ENCODE results near the gene TBC1D1. TPM values are rescaled to one million over a fixed set of nuclear protein-coding genes. Genes with fewer than 3 reads are reported as not detected.

Gene TBC1D1
- total RNA-seq, 1 donor from 2014 or later, result 54.5 TPM

GRCh38 chr4:38115601-38116000 is 224.7 kb downstream of the TBC1D1 start:
- H3K9me3 Mint-ChIP-seq (ENCODE audit: unreplicated experiment), result peaks cover 4% of the 10 kb centered on the region
- Histone ChIP-seq H3K4me1 (ENCODE audit: insufficient read depth, low read length) (peaks cover 15% of the 10 kb centered on the region), H3K27ac (ENCODE audit: low read depth, low read length) (no peak overlapping the region), H3K4me2 (ENCODE audit: low read length) (no peak overlapping the region), H3K27me3 (ENCODE audit: insufficient read depth, low read length) (no peaks in the 10 kb centered on the region), H3K9me3 (ENCODE audit: insufficient read depth, low read depth, low read length) (no peaks in the 10 kb centered on the region), H4K20me1 (ENCODE audit: insufficient read depth, low read length) (no peaks in the 10 kb centered on the region), H3K79me2 (ENCODE audit: insufficient read depth, low read length) (no peaks in the 10 kb centered on the region), H3K4me3 (ENCODE audit: insufficient read depth, low read depth, low read length) (no peak overlapping the region), H3K9ac (ENCODE audit: low read length) (no peak overlapping the region), H2AFZ (ENCODE audit: low read depth, low read length) (no peak overlapping the region), H3K36me3 (ENCODE audit: insufficient read depth, low read length) (peaks cover 5% of the 10 kb centered on the region)
- no peak overlapping the region for H3K27ac Mint-ChIP-seq (ENCODE audit: unreplicated experiment)
- H3K27me3 Mint-ChIP-seq (ENCODE audit: low read depth, unreplicated experiment), result no peaks in the 10 kb centered on the region
- H3K36me3 Mint-ChIP-seq (ENCODE audit: low read depth, unreplicated experiment), result peaks cover 16% of the 10 kb centered on the region
- FAIRE-seq, result no peak
- no peak overlapping the region for H3K4me3 Mint-ChIP-seq (ENCODE audit: unreplicated experiment)
- H3K4me1 Mint-ChIP-seq (ENCODE audit: low read depth, unreplicated experiment), result peaks cover 33% of the 10 kb centered on the region
- no peak for DNase-seq (ENCODE audit: low read depth)
- TF ChIP-seq EZH2 (IDR thresholded peaks at IDR 0.05; ENCODE audit: insufficient read depth, low read length) (no peak), CTCF (IDR thresholded peaks at IDR 0.05; ENCODE audit: insufficient read depth, low read depth, low read length) (no peak)

DNA sequence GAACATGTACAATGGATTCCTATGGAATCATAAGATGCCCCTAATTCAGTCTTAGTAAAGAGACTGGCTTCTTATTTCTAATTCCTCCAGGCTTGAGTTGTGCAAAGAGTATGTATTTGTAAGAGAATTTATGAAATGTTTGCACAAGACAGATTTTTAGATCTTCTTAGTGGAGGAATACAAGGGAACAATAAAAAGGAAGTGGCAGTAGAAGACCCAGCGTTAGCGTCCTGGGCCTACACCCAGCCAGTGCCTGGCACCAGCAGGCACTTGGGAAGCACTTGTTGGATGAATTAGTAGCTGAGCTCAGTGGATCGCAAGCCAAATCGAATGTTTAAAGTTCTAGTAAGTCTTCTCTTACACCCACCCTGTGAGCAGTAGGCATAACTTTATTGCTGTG is 226.7 kb downstream of the TBC1D1 start:
- DNase-seq (ENCODE audit: low read depth) (no peak), FAIRE-seq (no peak)
- Mint-ChIP-seq H3K9me3 (ENCODE audit: unreplicated experiment) (peaks cover 4% of the 10 kb centered on the region), H3K27ac (ENCODE audit: unreplicated experiment) (no peak overlapping the region), H3K36me3 (ENCODE audit: low read depth, unreplicated experiment) (peaks cover 16% of the 10 kb centered on the region), H3K4me1 (ENCODE audit: low read depth, unreplicated experiment) (peaks cover 41% of the 10 kb centered on the region), H3K4me3 (ENCODE audit: unreplicated experiment) (no peak overlapping the region), H3K27me3 (ENCODE audit: low read depth, unreplicated experiment) (no peaks in the 10 kb centered on the region)
- TF ChIP-seq CTCF (IDR thresholded peaks at IDR 0.05; ENCODE audit: insufficient read depth, low read depth, low read length) (no peak), EZH2 (IDR thresholded peaks at IDR 0.05; ENCODE audit: insufficient read depth, low read length) (no peak)
- Histone ChIP-seq H3K9ac (ENCODE audit: low read length) (no peak overlapping the region), H3K27ac (ENCODE audit: low read depth, low read length) (no peak overlapping the region), H3K27me3 (ENCODE audit: insufficient read depth, low read length) (no peaks in the 10 kb centered on the region), H4K20me1 (ENCODE audit: insufficient read depth, low read length) (no peaks in the 10 kb centered on the region), H3K4me3 (ENCODE audit: insufficient read depth, low read depth, low read length) (no peak overlapping the region), H3K9me3 (ENCODE audit: insufficient read depth, low read depth, low read length) (no peaks in the 10 kb centered on the region), H3K4me1 (ENCODE audit: insufficient read depth, low read length) (peaks cover 21% of the 10 kb centered on the region), H3K79me2 (ENCODE audit: insufficient read depth, low read length) (no peaks in the 10 kb centered on the region), H3K4me2 (ENCODE audit: low read length) (no peak overlapping the region), H2AFZ (ENCODE audit: low read depth, low read length) (no peak overlapping the region), H3K36me3 (ENCODE audit: insufficient read depth, low read length) (peaks cover 9% of the 10 kb centered on the region)

GRCh38 chr4:38119668-38120385 is 228.9 kb downstream of the TBC1D1 start:
- Histone ChIP-seq H3K27ac (ENCODE audit: low read depth, low read length) (peak overlapping the region; percentile 59), H3K79me2 (ENCODE audit: insufficient read depth, low read length) (no peaks in the 10 kb centered on the region), H3K4me3 (ENCODE audit: insufficient read depth, low read depth, low read length) (peak overlapping the region; percentile 12), H3K9ac (ENCODE audit: low read length) (peak overlapping the region; percentile 58), H3K4me2 (ENCODE audit: low read length) (peak overlapping the region; percentile 73), H3K4me1 (ENCODE audit: insufficient read depth, low read length) (peaks cover 21% of the 10 kb centered on the region), H3K27me3 (ENCODE audit: insufficient read depth, low read length) (no peaks in the 10 kb centered on the region), H3K9me3 (ENCODE audit: insufficient read depth, low read depth, low read length) (no peaks in the 10 kb centered on the region), H3K36me3 (ENCODE audit: insufficient read depth, low read length) (peaks cover 9% of the 10 kb centered on the region), H2AFZ (ENCODE audit: low read depth, low read length) (no peak overlapping the region), H4K20me1 (ENCODE audit: insufficient read depth, low read length) (no peaks in the 10 kb centered on the region)
- FAIRE-seq (peak; percentile 43), DNase-seq (ENCODE audit: low read depth) (peak; percentile 78)
- Mint-ChIP-seq H3K4me3 (ENCODE audit: unreplicated experiment) (no peak overlapping the region), H3K27me3 (ENCODE audit: low read depth, unreplicated experiment) (no peaks in the 10 kb centered on the region), H3K9me3 (ENCODE audit: unreplicated experiment) (peaks cover 4% of the 10 kb centered on the region), H3K27ac (ENCODE audit: unreplicated experiment) (peak overlapping the region; percentile 90), H3K4me1 (ENCODE audit: low read depth, unreplicated experiment) (peaks cover 36% of the 10 kb centered on the region), H3K36me3 (ENCODE audit: low read depth, unreplicated experiment) (peaks cover 18% of the 10 kb centered on the region)
- TF ChIP-seq CTCF (IDR thresholded peaks at IDR 0.05; ENCODE audit: insufficient read depth, low read depth, low read length) (no peak), EZH2 (IDR thresholded peaks at IDR 0.05; ENCODE audit: insufficient read depth, low read length) (no peak)

Data from astrocyte (in vitro differentiated cells and primary cell).